Endothelial cell (in vitro differentiated cells): ENCODE results near the gene NXPE3. TPM values are rescaled to one million over a fixed set of nuclear protein-coding genes. Genes with fewer than 3 reads are reported as not detected.

Experiments
- DNase-seq: peaks from one replicate; pipeline ENCODE4 v3.0.0; 2021; ENCODE audit warnings: low spot score
- H3K27ac Mint-ChIP-seq: one replicate; pipeline ENCODE4 v1.8.0; 2021; ENCODE audit warnings: mixed read lengths, inconsistent platforms; ENCODE audit not compliant: unreplicated experiment
- H3K27me3 Mint-ChIP-seq: one replicate; pipeline ENCODE4 v1.8.0; 2021; ENCODE audit warnings: mild to moderate bottlenecking, moderate library complexity, mixed read lengths, inconsistent platforms; ENCODE audit not compliant: unreplicated experiment
- H3K36me3 Mint-ChIP-seq: one replicate; pipeline ENCODE4 v1.8.0; 2021; ENCODE audit warnings: mild to moderate bottlenecking, low read depth, mixed read lengths, inconsistent platforms; ENCODE audit not compliant: unreplicated experiment
- H3K4me1 Mint-ChIP-seq: one replicate; pipeline ENCODE4 v1.8.0; 2021; ENCODE audit warnings: mild to moderate bottlenecking, mixed read lengths, inconsistent platforms; ENCODE audit not compliant: unreplicated experiment
- H3K4me3 Mint-ChIP-seq: one replicate; pipeline ENCODE4 v1.8.0; 2021; ENCODE audit warnings: mild to moderate bottlenecking, mixed read lengths, inconsistent platforms; ENCODE audit not compliant: unreplicated experiment
- H3K9me3 Mint-ChIP-seq: one replicate; pipeline ENCODE4 v1.8.0; 2021; ENCODE audit warnings: mixed read lengths, inconsistent platforms; ENCODE audit not compliant: unreplicated experiment
- total RNA-seq: library from RNA; stranded (reverse); fragmentation: NEBNext Ultra II Directional; extraction: Animal tissue kit (Norgen Biotek cat#: 25700); gene quantifications from one replicate; pipeline ENCODE4 v1.2.1, GENCODE V29; 2021; ENCODE audit not compliant: unreplicated experiment
- TF ChIP-seq, protein P1 (sequence below): fragments of 200-600 bp; sonication (generic); IDR thresholded peaks from one replicate; pipeline ENCODE4 v1.5.0; 2021; ENCODE audit warnings: antibody characterized with exemption; ENCODE audit not compliant: unreplicated experiment

The NXPE3 gene
- total RNA-seq, 1 donor from 2014 or later: 20.3 TPM

- TF ChIP-seq, protein P1, sequence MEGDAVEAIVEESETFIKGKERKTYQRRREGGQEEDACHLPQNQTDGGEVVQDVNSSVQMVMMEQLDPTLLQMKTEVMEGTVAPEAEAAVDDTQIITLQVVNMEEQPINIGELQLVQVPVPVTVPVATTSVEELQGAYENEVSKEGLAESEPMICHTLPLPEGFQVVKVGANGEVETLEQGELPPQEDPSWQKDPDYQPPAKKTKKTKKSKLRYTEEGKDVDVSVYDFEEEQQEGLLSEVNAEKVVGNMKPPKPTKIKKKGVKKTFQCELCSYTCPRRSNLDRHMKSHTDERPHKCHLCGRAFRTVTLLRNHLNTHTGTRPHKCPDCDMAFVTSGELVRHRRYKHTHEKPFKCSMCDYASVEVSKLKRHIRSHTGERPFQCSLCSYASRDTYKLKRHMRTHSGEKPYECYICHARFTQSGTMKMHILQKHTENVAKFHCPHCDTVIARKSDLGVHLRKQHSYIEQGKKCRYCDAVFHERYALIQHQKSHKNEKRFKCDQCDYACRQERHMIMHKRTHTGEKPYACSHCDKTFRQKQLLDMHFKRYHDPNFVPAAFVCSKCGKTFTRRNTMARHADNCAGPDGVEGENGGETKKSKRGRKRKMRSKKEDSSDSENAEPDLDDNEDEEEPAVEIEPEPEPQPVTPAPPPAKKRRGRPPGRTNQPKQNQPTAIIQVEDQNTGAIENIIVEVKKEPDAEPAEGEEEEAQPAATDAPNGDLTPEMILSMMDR: no peak
- H3K27ac Mint-ChIP-seq: no peak overlapping the region
- peaks cover 2% of the 10 kb centered on the region for H3K27me3 Mint-ChIP-seq
- H3K36me3 Mint-ChIP-seq: peaks cover 6% of the 10 kb centered on the region
- H3K9me3 Mint-ChIP-seq: no peaks in the 10 kb centered on the region
- H3K4me3 Mint-ChIP-seq: no peak overlapping the region
- DNase-seq: no peak
- no peaks in the 10 kb centered on the region for H3K4me1 Mint-ChIP-seq
Observed at GRCh38 chr3:101824702-101825101, 45.7 kb downstream of the NXPE3 start.

- Mint-ChIP-seq H3K36me3 (peaks cover 6% of the 10 kb centered on the region), H3K4me3 (no peak overlapping the region), H3K27me3 (peaks cover 3% of the 10 kb centered on the region), H3K27ac (no peak overlapping the region), H3K4me1 (no peaks in the 10 kb centered on the region), H3K9me3 (no peaks in the 10 kb centered on the region)
- DNase-seq: no peak
- TF ChIP-seq, protein P1: no peak
Observed at GRCh38 chr3:101825904-101826445, 47.0 kb downstream of the NXPE3 start.

DNA sequence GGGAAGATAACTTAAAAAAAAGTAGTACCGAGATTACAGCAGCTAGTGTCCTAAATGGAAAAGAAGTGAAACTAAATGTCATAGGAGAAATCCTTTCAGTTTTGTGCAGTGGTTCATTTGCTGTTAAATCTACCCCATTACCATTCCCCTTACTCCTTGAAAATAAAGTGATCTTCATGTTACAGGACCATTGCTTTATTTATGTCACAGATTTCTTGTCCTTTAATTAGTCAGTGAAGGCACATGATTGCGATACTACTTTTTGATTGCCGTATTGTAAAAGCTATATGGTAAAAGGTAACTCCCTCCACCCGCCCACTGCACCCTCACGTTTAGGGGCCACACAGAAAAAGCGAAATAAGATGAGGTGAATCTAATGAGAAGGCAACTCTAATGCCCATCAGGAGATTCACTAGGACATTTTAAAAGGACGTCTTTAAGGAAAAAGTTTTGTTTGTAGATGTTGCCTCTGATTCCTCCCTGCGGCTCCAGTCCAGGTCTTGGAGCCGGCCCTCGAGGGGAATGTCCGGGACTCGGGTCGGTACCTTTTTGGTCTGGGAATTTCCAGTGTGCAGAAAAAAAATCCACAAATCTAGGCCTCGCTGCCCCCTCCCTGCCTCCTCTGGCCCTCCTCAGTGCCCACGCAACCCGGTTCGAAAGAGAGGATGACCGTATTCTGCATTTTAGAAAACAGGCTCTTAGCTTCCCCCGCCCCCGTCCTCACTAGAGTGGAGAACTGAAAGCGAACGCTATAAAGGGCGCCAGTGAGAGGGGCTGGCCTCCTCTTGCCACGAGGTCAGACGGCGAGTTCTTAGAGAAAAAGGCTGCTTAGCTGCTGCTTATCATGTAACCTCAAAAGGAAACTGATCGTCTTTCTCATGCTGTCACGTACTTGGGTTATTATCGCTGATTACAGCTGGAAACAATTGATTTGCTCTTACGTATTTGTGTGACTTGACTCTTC is 48.5 kb downstream of the NXPE3 start:
- H3K4me3 Mint-ChIP-seq: peak overlapping the region; percentile 91
- H3K4me1 Mint-ChIP-seq: no peaks in the 10 kb centered on the region
- H3K27me3 Mint-ChIP-seq: peaks cover 3% of the 10 kb centered on the region
- TF ChIP-seq, protein P1: no peak
- H3K9me3 Mint-ChIP-seq: no peaks in the 10 kb centered on the region
- H3K36me3 Mint-ChIP-seq: peaks cover 4% of the 10 kb centered on the region
- peak; percentile 51 for DNase-seq
- peak overlapping the region; percentile 87 for H3K27ac Mint-ChIP-seq

- H3K4me1 Mint-ChIP-seq: no peaks in the 10 kb centered on the region
Observed at GRCh38 chr3:101828276-101828675, 49.3 kb downstream of the NXPE3 start.

More at GRCh38 chr3:101828276-101828675, 49.3 kb downstream of the NXPE3 start:
- Mint-ChIP-seq H3K36me3 (peaks cover 4% of the 10 kb centered on the region), H3K27me3 (peaks cover 3% of the 10 kb centered on the region), H3K4me3 (no peak overlapping the region), H3K27ac (no peak overlapping the region), H3K9me3 (no peaks in the 10 kb centered on the region)
- DNase-seq: no peak
- TF ChIP-seq, protein P1: no peak
